GM12891 (cell line): ENCODE results near the gene PPP1CA.
"Not testable (repeated sequence)": the region's sequence is repeated elsewhere in the genome, so short reads cannot be mapped to it uniquely, and the experiment has no call there.

ENCODE experiments used
- POLR2A ChIP-seq: IDR thresholded peaks from 2 replicates; pipeline ENCODE4 v1.6.1; 2011; ENCODE audit warnings: low read depth, low read length, control low read depth
- POLR2AphosphoS5 ChIP-seq: IDR thresholded peaks from 2 replicates; pipeline ENCODE4 v1.6.1; 2011; ENCODE audit warnings: low read depth, low read length, control low read depth
- POU2F2 ChIP-seq: IDR thresholded peaks from 2 replicates; pipeline ENCODE4 v1.6.1; 2011; ENCODE audit warnings: low read depth, mild to moderate bottlenecking, control low read depth, low read length, moderate library complexity
- TAF1 ChIP-seq: IDR thresholded peaks from 2 replicates; pipeline ENCODE4 v1.6.1; 2011; ENCODE audit warnings: low read depth, low read length, control low read depth

DNA sequence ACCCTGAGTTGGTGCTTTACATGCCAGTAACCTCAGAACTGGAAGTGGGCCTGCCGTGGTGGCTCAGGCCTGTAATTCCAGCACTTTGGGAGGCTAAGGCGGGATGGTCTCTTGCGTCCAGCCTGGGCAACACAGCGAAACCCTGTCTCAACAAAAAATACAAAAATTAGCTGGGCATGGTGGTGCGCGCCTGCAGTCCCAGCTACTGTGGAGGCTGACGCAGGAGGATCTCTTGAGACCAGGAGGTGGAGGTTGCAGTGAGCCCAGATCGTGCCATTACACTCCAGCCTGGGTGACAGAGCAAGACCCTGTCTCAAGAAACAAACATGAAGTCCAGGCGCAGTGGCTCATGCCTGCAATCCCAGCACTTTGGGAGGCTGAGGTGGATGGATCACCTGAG is 1.4 kb upstream of the PPP1CA start:
- TF ChIP-seq POLR2AphosphoS5, TAF1, POLR2A, POU2F2: not testable (repeated sequence)
